Germinal center (tissue), 1 donor: ENCODE measurements around the gene HBB.

Experiments used
- DNase-seq: peaks from one replicate; pipeline ENCODE4 v3.0.0; 2012; ENCODE audit warnings: mixed read lengths, low spot score

Gene HBB

GRCh38 chr11:5247472-5248192, 20.8 kb upstream of the HBB start:
- DNase-seq = no peak

GRCh38 chr11:5246772-5247471, 20.1 kb upstream of the HBB start:
- DNase-seq = no peak

GRCh38 chr11:5245155-5245554, 18.3 kb upstream of the HBB start:
- DNase-seq = no peak

- DNase-seq = no peak
Observed at GRCh38 chr11:5243816-5244180, 16.9 kb upstream of the HBB start.

- no peak for DNase-seq
Observed at GRCh38 chr11:5242933-5243815, 16.3 kb upstream of the HBB start.

GRCh38 chr11:5242208-5242607, 15.3 kb upstream of the HBB start:
- no peak for DNase-seq

- DNase-seq = no peak
Observed at GRCh38 chr11:5241458-5241857, 14.6 kb upstream of the HBB start.

- no peak for DNase-seq
Observed at GRCh38 chr11:5240458-5240857, 13.6 kb upstream of the HBB start.

- DNase-seq = no peak
Observed at GRCh38 chr11:5240056-5240455, 13.2 kb upstream of the HBB start.

GRCh38 chr11:5239046-5239445, 12.2 kb upstream of the HBB start:
- no peak for DNase-seq

GRCh38 chr11:5238486-5238885, 11.6 kb upstream of the HBB start:
- DNase-seq = no peak

- no peak for DNase-seq
Observed at GRCh38 chr11:5237420-5237819, 10.5 kb upstream of the HBB start.

GRCh38 chr11:5235364-5236095, 8.7 kb upstream of the HBB start:
- DNase-seq = no peak

GRCh38 chr11:5234381-5234834, 7.5 kb upstream of the HBB start, which contains the start of gene HBD:
Gene HBD (minus strand): TSS chr11:5234483. CDS start chr11:5234433, 50 bp downstream.
- no peak for DNase-seq

GRCh38 chr11:5233307-5233706, 6.4 kb upstream of the HBB start:
- no peak for DNase-seq

- DNase-seq = no peak
Observed at GRCh38 chr11:5232821-5233220, 6.0 kb upstream of the HBB start.

- DNase-seq = no peak
Observed at GRCh38 chr11:5232176-5232575, 5.3 kb upstream of the HBB start.

- no peak for DNase-seq
Observed at GRCh38 chr11:5231111-5231510, 4.2 kb upstream of the HBB start.

- DNase-seq = no peak
Observed at GRCh38 chr11:5230266-5230665, 3.4 kb upstream of the HBB start.

GRCh38 chr11:5229796-5230195, 2.9 kb upstream of the HBB start:
- DNase-seq = no peak

- DNase-seq = no peak
Observed at GRCh38 chr11:5229356-5229755, 2.5 kb upstream of the HBB start.

GRCh38 chr11:5228124-5228523, 1.3 kb upstream of the HBB start:
- no peak for DNase-seq
